HG03460 (cell line): ENCODE data around the gene ACTN4.
"Not testable (repeated sequence)": the region's sequence is repeated elsewhere in the genome, so short reads cannot be mapped to it uniquely, and the experiment has no call there.

Experiments used
- ATAC-seq: cut with Tn5 transposase; IDR thresholded peaks from one replicate; pipeline ENCODE4 v1.9.1; 2021; ENCODE audit not compliant: unreplicated experiment

The ACTN4 gene

DNA sequence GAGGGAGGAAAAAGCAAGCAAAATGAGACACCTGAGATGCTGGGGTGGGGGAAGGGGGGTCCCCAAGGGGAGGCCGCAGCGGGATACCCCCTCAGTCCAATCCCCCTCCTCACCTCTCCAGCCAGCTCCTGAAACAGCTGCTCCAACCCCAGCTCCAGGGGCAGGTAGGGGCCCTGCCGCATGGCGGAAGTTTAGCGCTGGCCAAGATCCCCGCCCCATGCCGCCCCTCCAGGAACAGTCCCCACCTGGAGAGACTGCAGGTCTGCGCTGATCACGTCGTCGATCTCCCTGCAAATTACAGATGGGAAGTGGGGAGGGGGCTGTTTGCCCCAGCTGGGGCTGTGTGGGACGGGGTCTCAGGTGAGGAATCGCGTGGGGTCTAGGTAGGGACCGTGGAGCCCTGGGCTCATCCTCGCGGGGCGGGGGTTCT, 87.8 kb downstream of the ACTN4 start:
- ATAC-seq = no peak

GRCh38 chr19:38736036-38736412, 88.6 kb downstream of the ACTN4 start:
- ATAC-seq = no peak

- no peak for ATAC-seq
These were observed 89.2 kb downstream of the ACTN4 start for GRCh38 chr19:38736413-38737280.

- ATAC-seq = no peak
These were observed 89.9 kb downstream of the ACTN4 start for GRCh38 chr19:38737281-38737865.

- ATAC-seq = no peak
These were observed 90.7 kb downstream of the ACTN4 start for GRCh38 chr19:38737921-38738737.

DNA sequence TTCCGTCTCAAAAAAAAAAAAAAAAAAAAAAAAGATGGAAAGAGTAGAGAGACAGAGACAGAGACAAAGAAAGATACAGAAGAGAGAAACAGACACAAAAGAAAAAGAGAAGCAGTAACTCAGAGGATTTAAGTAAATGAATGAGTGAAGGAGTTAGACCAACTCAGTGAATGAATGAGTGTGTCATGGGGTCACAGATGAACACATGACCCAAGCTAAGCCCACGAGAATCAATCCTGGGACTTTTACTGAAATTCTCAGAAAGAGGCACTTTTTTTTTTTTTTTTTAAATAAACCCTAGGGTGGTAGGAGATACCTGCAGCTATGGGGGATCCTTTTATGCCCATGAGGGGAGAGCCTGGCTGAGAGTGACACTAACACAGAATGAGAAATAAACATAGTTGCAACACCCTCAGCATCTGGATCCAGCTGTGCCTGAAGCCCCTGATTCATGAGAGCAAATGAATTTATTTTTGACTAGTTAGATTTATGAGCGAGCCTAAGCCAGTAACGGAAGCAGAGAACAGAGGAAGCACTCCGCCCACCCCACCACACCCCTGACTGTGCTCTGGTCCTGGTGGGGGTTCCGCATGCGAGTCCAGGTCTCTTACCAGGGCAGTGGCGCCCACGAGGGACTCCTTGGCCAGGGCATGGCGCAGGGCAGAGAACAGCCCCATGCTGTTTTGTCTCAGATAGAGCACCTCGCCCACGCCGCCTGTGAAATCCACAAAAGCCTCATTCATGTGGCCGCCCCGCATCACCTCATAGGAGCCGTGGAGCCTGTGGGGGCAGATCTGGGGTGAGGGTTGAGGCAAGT, 92.2 kb downstream of the ACTN4 start:
- no peak for ATAC-seq

DNA sequence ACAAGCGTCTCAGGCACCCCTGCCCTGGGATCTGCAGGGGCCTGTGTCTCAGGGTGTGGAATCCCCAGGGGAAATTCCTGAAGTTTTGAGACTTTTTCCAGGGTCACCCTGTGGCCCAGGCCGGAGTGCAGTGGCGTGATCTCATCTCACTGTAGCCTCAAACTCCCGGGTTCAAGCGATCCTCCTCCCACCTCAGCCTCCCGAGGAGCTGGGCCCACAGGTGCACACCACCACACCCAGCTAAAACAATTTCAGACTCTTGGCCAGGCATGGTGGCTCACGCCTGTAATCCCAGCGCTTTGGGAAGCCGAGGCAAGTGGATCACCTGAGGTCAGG, 92.8 kb downstream of the ACTN4 start:
- ATAC-seq = no peak

- no peak for ATAC-seq
These were observed 93.5 kb downstream of the ACTN4 start for GRCh38 chr19:38740932-38741331.

DNA sequence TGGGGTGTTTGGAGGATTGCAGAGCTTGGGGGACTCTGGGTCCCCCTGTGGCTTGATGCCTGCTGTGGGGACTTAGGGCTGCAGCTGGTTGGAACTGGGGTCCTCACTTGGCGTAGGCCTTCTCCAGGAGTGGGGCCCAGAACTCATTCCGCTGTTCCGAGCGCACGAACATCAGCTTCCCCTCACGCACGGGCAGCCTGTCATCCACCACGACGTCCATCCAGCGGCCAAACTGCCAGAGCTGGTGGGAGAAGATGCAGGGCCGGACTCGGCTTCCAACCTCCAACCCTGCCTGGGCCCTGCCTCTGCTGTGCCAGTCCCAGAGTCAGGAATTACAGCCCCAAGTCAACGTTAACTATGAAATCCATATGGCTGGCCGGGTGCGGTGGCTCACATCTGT, 94.2 kb downstream of the ACTN4 start:
- ATAC-seq = no peak

DNA sequence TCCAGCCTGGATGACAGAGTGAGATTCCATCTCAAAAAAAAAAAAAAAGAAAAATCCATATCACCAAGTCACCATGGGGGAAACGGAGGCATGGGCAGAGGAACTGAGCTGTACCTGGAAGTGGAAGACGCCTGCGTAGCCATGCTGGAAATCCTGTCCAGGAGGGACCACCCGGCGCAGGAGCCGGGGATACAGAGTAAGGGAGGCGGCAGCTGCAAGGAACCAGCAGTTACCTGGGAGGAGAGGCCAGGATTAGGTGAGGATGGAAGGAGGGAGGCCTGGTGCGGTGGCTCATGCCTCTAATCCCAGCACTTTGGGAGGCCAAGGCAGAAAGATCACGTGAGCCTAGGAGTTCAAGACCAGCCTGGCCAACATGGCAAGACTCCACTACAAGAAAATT, 94.8 kb downstream of the ACTN4 start:
- ATAC-seq = no peak

- no peak for ATAC-seq
These were observed 95.5 kb downstream of the ACTN4 start for GRCh38 chr19:38742906-38743305.

GRCh38 chr19:38743394-38744297, 96.2 kb downstream of the ACTN4 start:
- ATAC-seq = no peak

GRCh38 chr19:38744298-38744681, 96.8 kb downstream of the ACTN4 start, which contains the start of gene CAPN12:
TSS of gene CAPN12 (minus strand) at chr19:38744474. CDS start at chr19:38744165, 309 bp downstream.
- ATAC-seq = no peak

- ATAC-seq = no peak
These were observed 97.4 kb downstream of the ACTN4 start for GRCh38 chr19:38744874-38745273.

DNA sequence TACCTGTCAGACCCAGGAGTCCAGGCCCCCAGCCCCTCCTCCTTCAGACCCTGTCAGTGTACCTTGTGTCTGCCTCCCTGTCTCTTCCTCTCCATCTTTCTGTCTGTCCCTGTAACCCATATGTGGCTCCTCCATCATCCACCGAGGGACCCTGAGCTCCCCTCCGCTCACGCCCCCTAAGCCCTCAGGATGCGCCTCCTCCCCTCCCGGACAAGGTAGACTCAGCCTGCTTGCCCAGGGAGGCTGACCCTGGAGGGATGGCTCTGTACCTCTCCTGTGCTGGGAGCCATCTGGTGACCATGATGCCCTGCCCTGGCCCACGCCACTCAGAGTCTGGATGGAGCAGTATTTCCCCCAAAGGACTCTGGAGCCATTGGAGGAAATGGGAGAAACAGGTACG, 97.9 kb downstream of the ACTN4 start:
- no peak for ATAC-seq

- ATAC-seq = not testable (repeated sequence)
These were observed 106.3 kb downstream of the ACTN4 start for GRCh38 chr19:38753783-38754182.

DNA sequence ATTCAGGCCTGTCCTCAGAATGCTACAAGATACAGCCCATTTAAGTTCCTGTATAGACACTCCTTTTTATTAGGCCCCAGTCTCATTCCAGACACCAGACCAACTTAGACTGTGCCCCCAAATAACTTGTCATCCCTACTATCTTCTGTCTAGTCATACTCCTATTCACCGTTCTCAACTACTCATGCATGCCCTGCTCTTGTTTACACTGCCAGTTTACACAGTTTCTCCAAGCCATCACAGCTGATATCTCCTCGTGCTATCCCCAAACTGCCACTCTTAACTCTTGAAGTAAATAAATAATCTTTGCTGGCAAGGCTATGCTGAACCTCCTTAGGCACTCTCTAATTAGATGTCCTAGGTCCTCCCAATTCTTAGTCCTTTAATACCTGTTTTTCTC, 106.7 kb downstream of the ACTN4 start:
- not testable (repeated sequence) for ATAC-seq

GRCh38 chr19:38759590-38760003, 112.1 kb downstream of the ACTN4 start:
- ATAC-seq = no peak

DNA sequence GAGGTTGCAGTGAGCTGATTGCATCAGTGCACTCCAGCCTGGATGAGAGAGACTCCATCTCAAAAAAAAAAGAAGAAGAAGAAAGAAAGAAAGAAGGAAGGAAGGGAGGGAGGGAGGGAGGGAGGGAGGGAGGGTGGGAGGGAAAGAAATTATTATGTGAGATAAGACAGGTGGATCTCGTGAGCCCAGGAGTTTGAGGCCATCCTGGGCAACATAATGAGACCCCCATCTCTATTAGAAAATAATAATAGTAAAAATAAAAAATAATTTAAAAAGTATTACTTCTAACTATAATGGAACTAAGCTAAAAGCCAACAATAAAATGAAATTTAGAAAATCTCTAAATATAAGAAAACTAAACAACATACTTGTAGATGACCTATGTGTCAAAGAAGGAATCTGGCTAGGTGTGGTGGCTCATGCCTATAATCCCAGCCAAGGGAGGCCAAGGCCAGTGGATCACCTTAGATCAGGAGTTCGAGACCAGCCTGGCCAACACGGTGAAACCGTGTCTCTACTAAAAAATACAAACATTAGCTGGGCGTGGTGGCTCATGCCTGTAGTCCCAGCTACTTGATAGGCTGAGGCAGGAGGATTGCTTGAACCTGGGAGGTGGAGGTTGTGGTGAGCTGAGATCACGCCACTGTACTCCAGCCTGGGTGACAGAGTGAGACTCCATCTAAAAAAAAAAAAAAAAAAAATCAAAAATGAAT, 113.5 kb downstream of the ACTN4 start:
- not testable (repeated sequence) for ATAC-seq
